VCaP (cell line): Measurements from ENCODE around the gene TRIM44.

Experiments
- H3K27ac ChIP-seq: fragments of 450-650 bp; 2 replicates; pipeline ENCODE4 v1.5.1; 2017
- CTCF ChIP-seq: fragments of 450-650 bp; conservative IDR thresholded peaks from 2 replicates; pipeline ENCODE4 v1.5.1; 2017; ENCODE audit warnings: mild to moderate bottlenecking, moderate library complexity

TRIM44 gene

GRCh38 chr11:35688023-35688422 is 25.4 kb downstream of the TRIM44 start:
- no peak overlapping the region for H3K27ac ChIP-seq
- no peak for TF ChIP-seq CTCF

GRCh38 chr11:35689081-35689996 is 26.8 kb downstream of the TRIM44 start:
- no peak overlapping the region for H3K27ac ChIP-seq
- TF ChIP-seq CTCF, result no peak

DNA sequence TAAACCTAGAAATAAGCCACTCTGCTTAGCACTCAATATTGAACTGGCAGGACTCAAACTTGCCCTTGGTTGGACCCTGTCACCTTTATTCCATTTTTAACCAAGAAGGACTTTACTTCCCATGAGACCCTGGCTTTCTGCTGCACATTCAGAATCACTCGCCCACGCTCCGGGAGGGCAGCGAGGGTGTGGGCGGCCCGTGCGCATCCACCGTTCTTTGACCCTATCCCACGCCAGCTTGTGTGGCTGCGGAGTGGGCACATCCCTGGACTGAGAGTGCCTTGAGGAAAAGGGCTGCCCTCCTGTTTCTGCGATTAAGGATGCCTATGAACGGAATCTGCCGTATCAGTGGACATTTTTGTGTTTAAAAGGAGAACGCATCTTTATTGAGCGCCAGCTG is 39.6 kb downstream of the TRIM44 start:
- H3K27ac ChIP-seq, result no peak overlapping the region
- no peak for TF ChIP-seq CTCF

GRCh38 chr11:35709376-35709775 is 46.8 kb downstream of the TRIM44 start:
- TF ChIP-seq CTCF, result no peak
- H3K27ac ChIP-seq, result no peak overlapping the region

GRCh38 chr11:35711173-35711910 is 48.8 kb downstream of the TRIM44 start:
- no peak for TF ChIP-seq CTCF
- no peak overlapping the region for H3K27ac ChIP-seq

DNA sequence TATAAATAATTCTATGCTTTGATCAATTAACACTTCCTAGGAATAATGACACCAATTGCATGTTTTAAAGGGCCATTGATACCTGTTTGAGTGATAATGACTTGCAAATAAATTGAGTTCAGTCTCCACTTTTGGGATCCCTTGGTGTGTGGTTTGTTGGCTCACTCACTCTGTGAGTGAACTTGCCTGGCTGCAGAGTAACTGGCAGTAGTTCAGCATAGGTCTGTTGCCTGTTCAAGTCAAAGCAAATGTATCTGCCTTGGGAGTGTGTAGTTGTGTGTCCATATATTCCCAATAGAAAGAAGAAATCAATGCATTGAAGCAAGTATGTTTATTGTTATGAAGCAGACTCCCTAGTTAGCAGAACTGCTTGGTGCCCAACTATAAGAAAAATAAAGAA is 49.3 kb downstream of the TRIM44 start:
- TF ChIP-seq CTCF, result no peak
- H3K27ac ChIP-seq, result no peak overlapping the region

- no peak overlapping the region for H3K27ac ChIP-seq
- TF ChIP-seq CTCF, result no peak
These were observed 50.0 kb downstream of the TRIM44 start for GRCh38 chr11:35712533-35712932.
